Aorta (tissue), 5 donors: ENCODE measurements around the gene ZFAND3. TPM values are rescaled to one million over a fixed set of nuclear protein-coding genes. Genes with fewer than 3 reads are reported as not detected.

Experiments
- ATAC-seq: fragments of 200-7000 bp; cut with Tn5 transposase; one replicate; pipeline ENCODE4 v1.9.1; 2022; ENCODE audit warnings: moderate library complexity; ENCODE audit not compliant: low FRiP score
- DNase-seq, 2 donors: peaks; one replicate each; pipeline ENCODE4 v3.0.0-alpha.2; 2020
- H3K27ac ChIP-seq, 2 donors: one replicate each; pipeline ENCODE4 v1.5.1; 2013; ENCODE audit warnings: low read length in 2 of 2, mild to moderate bottlenecking in 2 of 2, moderate library complexity in 2 of 2, control low read depth in 1 of 2, inconsistent platforms in 1 of 2, low read depth in 1 of 2
- H3K27me3 ChIP-seq, 2 donors: one replicate each; pipeline ENCODE4 v1.6.1; 2013; ENCODE audit warnings: control low read depth in 1 of 2, low read length in 1 of 2, mild to moderate bottlenecking in 1 of 2, moderate library complexity in 1 of 2; ENCODE audit not compliant: insufficient read depth in 2 of 2, control insufficient read depth in 1 of 2
- H3K36me3 ChIP-seq, 2 donors: one replicate each; pipeline ENCODE4 v1.6.1; 2013; ENCODE audit warnings: control low read depth in 1 of 2, low read length in 1 of 2, mild to moderate bottlenecking in 1 of 2; ENCODE audit not compliant: insufficient read depth in 2 of 2, control insufficient read depth in 1 of 2
- H3K4me1 ChIP-seq, 2 donors: one replicate each; pipeline ENCODE4 v1.6.1; 2013; ENCODE audit warnings: low read length in 2 of 2, control low read depth in 1 of 2, mild to moderate bottlenecking in 1 of 2, moderate library complexity in 1 of 2; ENCODE audit not compliant: insufficient read depth in 2 of 2, control insufficient read depth in 1 of 2
- H3K4me3 ChIP-seq, 2 donors: one replicate each; pipeline ENCODE4 v1.5.1; 2013; ENCODE audit warnings: low read length in 2 of 2, control low read depth in 1 of 2, mild to moderate bottlenecking in 1 of 2
- H3K9me3 ChIP-seq: one replicate; pipeline ENCODE4 v1.6.1; 2013; ENCODE audit warnings: mild to moderate bottlenecking, low read length; ENCODE audit not compliant: control insufficient read depth
- WGBS, 2 donors: extraction: QIAGEN DNeasy Blood & Tissue Kit; methylation state at CpG; one replicate each; pipeline ENCODE4 v1.1.7; 2013; 5-methylcytosine and 5-hydroxymethylcytosine counted together
- intact Hi-C, 2 donors: fragments of 100-400 bp; cut with DNase I; formaldehyde crosslinking; loops; one replicate each; pipeline versions ENCODE4 v1.14.2 to v1.15.0; 2022
- polyA plus RNA-seq, 2 donors: library from polyadenylated mRNA; stranded (reverse); fragments of 200-250 nt; gene quantifications; one replicate each; pipeline ENCODE4 v1.2.3, GENCODE V29; 2013
- total RNA-seq, 2 donors: library from RNA; stranded (reverse); fragmentation: NEBNext Ultra II Directional; extraction: Animal tissue kit (Norgen Biotek cat#: 25700); gene quantifications; one replicate each; pipeline ENCODE4 v1.2.1, GENCODE V29; 2021
- donor health status: healthy with polysubstance abuse.
- donor health status: Bipolar disorder and iron deficiency.
- donor health status: DM: no; HTN: no; CAD: no.
- donor health status: DM: no; HTN: no; CAD: no.
- donor health status: DM: yes; HTN: yes; CAD: no.

The ZFAND3 gene
- total and polyA plus RNA-seq, 4 donors = 29.6 to 86.0 (median 65.1) TPM

DNA sequence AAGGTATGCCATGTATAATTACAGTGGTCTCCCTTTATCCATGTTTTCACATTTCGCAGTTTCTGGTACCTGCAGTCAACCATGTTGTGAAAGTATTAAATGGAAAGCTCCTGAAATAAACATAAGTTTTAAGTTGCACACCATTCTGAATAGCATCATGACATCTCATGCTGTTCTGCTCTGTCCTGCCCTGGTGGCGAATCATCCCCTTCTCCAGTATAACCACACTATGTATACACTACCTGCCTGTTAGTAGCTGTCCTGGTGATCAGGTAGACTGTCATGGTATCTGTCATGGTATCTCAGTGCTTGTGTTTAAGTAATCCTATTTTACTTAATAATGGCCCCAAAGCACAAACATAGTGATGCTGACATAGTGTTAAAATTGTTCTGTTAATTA is 97.1 kb downstream of the ZFAND3 start:
- H3K27ac ChIP-seq = no peak overlapping the region
- intact Hi-C loops = no loop called here
- H3K4me1 ChIP-seq = peaks cover 0 to 3% of the 10 kb centered on the region in 2 donors
- 98 to 99% methylated on average over 2 of the region's 2 CpGs for WGBS, 2 donors
- DNase-seq = no peak
- no peaks in the 10 kb centered on the region for H3K27me3 ChIP-seq
- H3K4me3 ChIP-seq = no peak overlapping the region
- ATAC-seq = no peak
- H3K9me3 ChIP-seq = no peaks in the 10 kb centered on the region
- no peaks in the 10 kb centered on the region for H3K36me3 ChIP-seq

GRCh38 chr6:37917566-37917965 is 98.0 kb downstream of the ZFAND3 start:
- no peak for DNase-seq

GRCh38 chr6:37919417-37920157 is 100.1 kb downstream of the ZFAND3 start:
- no peak for DNase-seq

More at GRCh38 chr6:37917566-37917965, 98.0 kb downstream of the ZFAND3 start:
- Histone ChIP-seq H3K36me3 (no peaks in the 10 kb centered on the region), H3K4me1 (peaks cover 0 to 3% of the 10 kb centered on the region in 2 donors), H3K4me3 (no peak overlapping the region), H3K27me3 (no peaks in the 10 kb centered on the region), H3K9me3 (no peaks in the 10 kb centered on the region), H3K27ac (no peak overlapping the region)
- no peak for ATAC-seq
- 78 to 82% methylated on average over 2 of the region's 2 CpGs for WGBS, 2 donors
- intact Hi-C loops = no loop called here

DNA sequence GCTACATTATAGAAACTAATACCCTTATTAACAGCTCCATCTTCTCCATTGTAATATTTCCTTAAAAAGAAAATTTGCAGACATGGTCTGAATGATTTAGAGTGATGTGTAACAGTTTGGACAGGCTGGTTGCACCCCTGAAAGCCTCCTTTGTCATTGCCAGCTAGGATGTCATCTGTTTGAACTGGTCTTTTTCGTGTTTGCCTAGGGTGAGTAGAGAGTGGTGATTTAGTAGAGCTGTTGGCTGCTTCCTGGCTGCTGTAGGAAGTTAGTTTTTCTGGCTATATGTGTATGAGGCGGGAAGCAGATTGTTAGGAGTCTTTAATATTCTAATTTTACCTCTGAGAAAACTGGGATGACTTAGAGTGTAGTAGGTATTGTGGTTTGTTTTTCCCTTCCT is 101.1 kb downstream of the ZFAND3 start:
- H3K4me3 ChIP-seq = no peak overlapping the region
- no peak overlapping the region for H3K27ac ChIP-seq
- intact Hi-C loops = no loop called here
- 38 to 58% methylated on average over 2 of the region's 2 CpGs for WGBS, 2 donors
- DNase-seq (no peak), ATAC-seq (no peak)
- no peaks in the 10 kb centered on the region for H3K27me3 ChIP-seq
- no peaks in the 10 kb centered on the region for H3K36me3 ChIP-seq
- no peaks in the 10 kb centered on the region for H3K9me3 ChIP-seq
- no peaks in the 10 kb centered on the region for H3K4me1 ChIP-seq

More at GRCh38 chr6:37919417-37920157, 100.1 kb downstream of the ZFAND3 start:
- no peaks in the 10 kb centered on the region for H3K36me3 ChIP-seq
- H3K4me1 ChIP-seq = no peaks in the 10 kb centered on the region
- H3K27me3 ChIP-seq = no peaks in the 10 kb centered on the region
- intact Hi-C loops = no loop called here
- ATAC-seq = no peak
- H3K27ac ChIP-seq = no peak overlapping the region
- 78 to 81% methylated on average over 3 of the region's 3 CpGs for WGBS, 2 donors
- no peaks in the 10 kb centered on the region for H3K9me3 ChIP-seq
- H3K4me3 ChIP-seq = no peak overlapping the region

DNA sequence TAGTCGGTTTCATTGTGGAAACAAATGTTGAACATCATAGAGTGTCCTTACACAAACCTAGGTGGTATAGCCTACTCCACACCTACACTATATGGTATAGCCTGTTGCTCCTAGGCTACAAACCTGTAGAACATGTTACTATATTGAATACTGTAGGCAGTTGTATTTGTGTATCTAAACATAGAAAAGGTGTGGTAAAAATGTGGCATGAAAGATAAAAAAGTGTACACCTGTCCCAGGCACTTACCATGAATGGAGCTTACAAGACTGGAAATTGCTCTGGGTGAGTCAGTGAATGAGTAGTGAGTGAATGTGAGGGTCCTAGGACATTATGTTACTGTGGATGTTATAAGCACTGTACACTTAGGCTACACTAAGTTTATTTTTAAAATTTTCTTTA is 103.0 kb downstream of the ZFAND3 start:
- ATAC-seq = no peak
- Histone ChIP-seq H3K4me3 (no peak overlapping the region), H3K9me3 (no peaks in the 10 kb centered on the region), H3K36me3 (no peaks in the 10 kb centered on the region), H3K27ac (no peak overlapping the region), H3K27me3 (no peaks in the 10 kb centered on the region), H3K4me1 (peaks cover 0 to 3% of the 10 kb centered on the region in 2 donors)
- no peak for DNase-seq
- intact Hi-C loops = no loop called here
- 86 to 88% methylated on average over 1 of the region's 1 CpG for WGBS, 2 donors

DNA sequence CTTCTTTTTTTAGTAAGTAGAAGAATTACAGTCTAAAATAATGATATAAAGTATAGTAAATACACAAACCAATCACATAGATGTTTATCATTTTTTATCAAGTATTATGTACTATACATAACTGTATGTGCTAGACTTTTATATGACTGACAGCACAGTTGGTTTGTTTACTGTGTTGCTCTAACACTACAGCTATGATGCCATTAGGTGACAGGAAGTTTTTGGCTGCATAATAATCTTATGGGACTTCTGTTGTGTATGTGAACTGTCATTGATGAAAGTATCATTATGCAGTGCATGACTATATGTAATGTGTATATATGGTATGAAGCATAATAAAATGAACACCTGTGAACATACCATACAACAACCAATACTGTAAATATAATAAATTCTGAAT is 104.0 kb downstream of the ZFAND3 start:
- no peak overlapping the region for H3K27ac ChIP-seq
- H3K9me3 ChIP-seq = no peaks in the 10 kb centered on the region
- peaks cover 0 to 7% of the 10 kb centered on the region in 2 donors for H3K4me1 ChIP-seq
- H3K36me3 ChIP-seq = no peaks in the 10 kb centered on the region
- H3K27me3 ChIP-seq = no peaks in the 10 kb centered on the region
- ATAC-seq = no peak
- no peak for DNase-seq
- no peak overlapping the region for H3K4me3 ChIP-seq
- intact Hi-C loops = no loop called here

- no peak for DNase-seq
- intact Hi-C loops = no loop called here
- H3K27me3 ChIP-seq = no peaks in the 10 kb centered on the region
- H3K9me3 ChIP-seq = no peaks in the 10 kb centered on the region
- 58 to 59% methylated on average over 4 of the region's 4 CpGs for WGBS, 2 donors
- peaks cover 0 to 7% of the 10 kb centered on the region in 2 donors for H3K4me1 ChIP-seq
- no peak overlapping the region for H3K4me3 ChIP-seq
- no peaks in the 10 kb centered on the region for H3K36me3 ChIP-seq
- ATAC-seq = no peak
- no peak overlapping the region for H3K27ac ChIP-seq
Observed at GRCh38 chr6:37926661-37927060, 107.1 kb downstream of the ZFAND3 start.

DNA sequence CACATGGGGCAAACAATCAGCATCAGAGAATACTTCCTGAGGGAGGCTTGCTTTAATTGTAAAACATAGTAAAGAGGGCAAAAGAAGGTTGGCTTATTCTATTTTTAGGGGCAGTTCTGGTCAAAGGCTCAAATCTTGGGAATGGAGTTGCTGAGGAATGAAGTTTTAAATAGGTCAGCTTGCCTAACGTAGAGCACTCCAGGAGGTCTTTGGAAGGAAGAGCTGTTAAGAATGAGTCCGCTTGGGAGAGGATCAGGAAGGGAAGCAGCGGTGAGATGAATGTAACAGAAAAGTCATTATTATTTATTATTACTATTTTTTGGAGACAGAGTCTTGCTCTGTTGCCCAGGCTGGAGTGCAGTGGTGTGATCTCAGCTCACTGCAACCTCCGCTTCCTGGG is 108.7 kb downstream of the ZFAND3 start:
- peaks cover 0 to 7% of the 10 kb centered on the region in 2 donors for H3K4me1 ChIP-seq
- no peak for DNase-seq
- no peak overlapping the region for H3K27ac ChIP-seq
- no peak overlapping the region for H3K4me3 ChIP-seq
- no peaks in the 10 kb centered on the region for H3K36me3 ChIP-seq
- H3K9me3 ChIP-seq = no peaks in the 10 kb centered on the region
- WGBS, 2 donors = 70 to 83% methylated on average over 4 of the region's 4 CpGs
- no peaks in the 10 kb centered on the region for H3K27me3 ChIP-seq
- intact Hi-C loops = no loop called here
- ATAC-seq = no peak

GRCh38 chr6:37930288-37930971 is 110.9 kb downstream of the ZFAND3 start:
- H3K4me1 ChIP-seq = peaks cover 0 to 7% of the 10 kb centered on the region in 2 donors
- no peaks in the 10 kb centered on the region for H3K27me3 ChIP-seq
- WGBS, 2 donors = 89 to 94% methylated on average over 4 of the region's 4 CpGs
- DNase-seq (no peak), ATAC-seq (no peak)
- H3K9me3 ChIP-seq = no peaks in the 10 kb centered on the region
- no peak overlapping the region for H3K27ac ChIP-seq
- no peaks in the 10 kb centered on the region for H3K36me3 ChIP-seq
- intact Hi-C loops = no loop called here
- no peak overlapping the region for H3K4me3 ChIP-seq
